A549 (cell line): ENCODE results near the gene RPE. TPM values are rescaled to one million over a fixed set of nuclear protein-coding genes. Genes with fewer than 3 reads are reported as not detected.

Experiments used
- ATAC-seq, 2 experiments: fragments of 200-7000 bp in 1 of 2; fragments of >200 bp in 1 of 2; cut with Nextera tagmentation in 1 of 2; cut with Tn5 transposase in 1 of 2; 3 replicates each; pipeline versions ENCODE4 v1.8.0 to v1.9.1; 2018 to 2020; ENCODE audit warnings: mild to moderate bottlenecking in 1 of 2, moderate library complexity in 1 of 2
- CTCF ChIA-PET: fragments of 300-600 bp; sonication (Branson Sonifier 250); formaldehyde crosslinking; extraction: SDS; loops from one replicate; lab custom pipeline; 2021; ENCODE audit warnings: antibody characterized with exemption, inconsistent platforms; lab: Yijun Ruan, JAX
- POLR2A ChIA-PET: fragments of 350-600 bp; formaldehyde crosslinking; extraction: SDS; loops from one replicate; lab custom pipeline; 2021; ENCODE audit warnings: antibody characterized with exemption, inconsistent platforms; lab: Yijun Ruan, JAX
- DNase-seq, 2 experiments: peaks; one replicate each; pipeline versions ENCODE4 v3.0.0 to v3.0.0-alpha.2; 2011 to 2016; ENCODE audit warnings: low read depth in 1 of 2, low spot score in 1 of 2
- FAIRE-seq: peaks from 2 replicates; lab custom pipeline; 2011; peaks lifted over from hg19 to GRCh38; lab: Jason Lieb, UNC
- H3K27ac ChIP-seq, 2 experiments: fragments of >200 bp; sonication (Bioruptor Twin); formaldehyde crosslinking; 3 replicates each; pipeline ENCODE4 v1.5.1; 2016 to 2017
- H3K4me1 ChIP-seq: fragments of >200 bp; sonication (Bioruptor Twin); formaldehyde crosslinking; 3 replicates; pipeline ENCODE4 v1.6.1; 2016
- H3K4me2 ChIP-seq: fragments of >200 bp; sonication (Bioruptor Twin); formaldehyde crosslinking; 3 replicates; pipeline ENCODE4 v1.6.1; 2016
- H3K4me3 ChIP-seq: fragments of >200 bp; sonication (Bioruptor Twin); formaldehyde crosslinking; 3 replicates; pipeline ENCODE4 v1.5.1; 2016
- H3K9me3 ChIP-seq: fragments of >200 bp; sonication (Bioruptor Twin); formaldehyde crosslinking; 3 replicates; pipeline ENCODE4 v1.6.1; 2016
- EHF ChIP-seq: fragments of 250-450 bp; sonication (Bioruptor Pico); IDR thresholded peaks from 2 replicates; pipeline ENCODE4 v1.5.0; 2020; ENCODE audit warnings: mild to moderate bottlenecking
- EHMT2 ChIP-seq: fragments of 200-600 bp; sonication (generic); IDR thresholded peaks from 2 replicates; pipeline ENCODE4 v1.6.1; 2016; ENCODE audit warnings: antibody characterized with exemption, low read depth, mild to moderate bottlenecking, moderate library complexity
- ESRRA ChIP-seq: fragments of 150-350 bp; IDR thresholded peaks from 2 replicates; pipeline ENCODE4 v1.6.1; 2014; ENCODE audit warnings: mild to moderate bottlenecking, low read length, borderline replicate concordance
- HEYL ChIP-seq: fragments of 250-450 bp; sonication (Bioruptor Pico); IDR thresholded peaks from 2 replicates; pipeline ENCODE4 v1.8.0; 2021; ENCODE audit warnings: mild to moderate bottlenecking, moderate library complexity
- HOXA7 ChIP-seq: fragments of 250-450 bp; sonication (Bioruptor Pico); IDR thresholded peaks from 2 replicates; pipeline ENCODE4 v1.5.0; 2020; ENCODE audit warnings: mild to moderate bottlenecking, moderate library complexity
- KDM1A ChIP-seq: fragments of 200-600 bp; sonication (generic); IDR thresholded peaks from 2 replicates; pipeline ENCODE4 v1.6.1; 2016; ENCODE audit warnings: low read depth, mild to moderate bottlenecking
- MAFK ChIP-seq: fragments of 450-650 bp; IDR thresholded peaks from 2 replicates; pipeline ENCODE4 v1.6.1; 2014; ENCODE audit not compliant: partially characterized antibody
- MAZ ChIP-seq: fragments of 150-350 bp; IDR thresholded peaks from 2 replicates; pipeline ENCODE4 v1.6.1; 2014; ENCODE audit warnings: antibody characterized with exemption, low read depth, low read length, borderline replicate concordance
- MYC ChIP-seq: IDR thresholded peaks from 2 replicates; pipeline ENCODE4 v1.6.1; 2012; ENCODE audit warnings: mild to moderate bottlenecking, inconsistent platforms, low read length, improper control_type of control experiment, borderline replicate concordance
- NPAS2 ChIP-seq: fragments of 250-450 bp; sonication (Bioruptor Pico); IDR thresholded peaks from 2 replicates; pipeline ENCODE4 v1.8.0; 2022; ENCODE audit warnings: mild to moderate bottlenecking, moderate library complexity, borderline replicate concordance
- RAD21 ChIP-seq, 2 experiments: fragments of >200 bp in 1 of 2; sonication (Bioruptor Twin) in 1 of 2; formaldehyde crosslinking in 1 of 2; IDR thresholded peaks in 1 of 2; conservative IDR thresholded peaks in 1 of 2; 2 replicates in 1 of 2; 3 replicates in 1 of 2; pipeline ENCODE4 v1.6.1; 2012 to 2018; ENCODE audit warnings: inconsistent platforms in 1 of 2
- SMC3 ChIP-seq: fragments of >200 bp; sonication (Bioruptor Twin); formaldehyde crosslinking; IDR thresholded peaks from 3 replicates; pipeline ENCODE4 v1.6.1; 2018; ENCODE audit warnings: inconsistent platforms
- TP53 ChIP-seq: fragments of 250-450 bp; sonication (Bioruptor Pico); IDR thresholded peaks from 2 replicates; pipeline ENCODE4 v1.5.0; 2021; ENCODE audit warnings: mild to moderate bottlenecking, moderate library complexity
- ZC3H11A ChIP-seq: fragments of 450-650 bp; IDR thresholded peaks from 2 replicates; pipeline ENCODE4 v1.6.1; 2014; ENCODE audit warnings: antibody characterized with exemption, mild to moderate bottlenecking
- ZFP36 ChIP-seq: fragments of 450-650 bp; IDR thresholded peaks from 2 replicates; pipeline ENCODE4 v1.6.1; 2014; ENCODE audit warnings: borderline replicate concordance; ENCODE audit not compliant: partially characterized antibody
- ZSCAN20 ChIP-seq: fragments of 250-450 bp; sonication (Bioruptor Pico); IDR thresholded peaks from 2 replicates; pipeline ENCODE4 v1.8.0; 2022; ENCODE audit warnings: mild to moderate bottlenecking, moderate library complexity
- WGBS: methylation state at CpG from one replicate; pipeline ENCODE4 v1.1.6; 2017; ENCODE audit errors: missing lambda C conversion rate; 5-methylcytosine and 5-hydroxymethylcytosine counted together
- polyA plus RNA-seq, 4 experiments: library from polyadenylated mRNA; depleted of rRNA in 3 of 4; stranded (reverse); fragments of >200 nt; fragmentation: RNase III in 1 of 4; extraction: RNeasy Plus Mini Kit Qiagen cat#74134 plus additional on column Dnase treatment in 1 of 4; gene quantifications; 2 replicates in 3 of 4; 3 replicates in 1 of 4; pipeline ENCODE4 v1.2.3, GENCODE V29; 2011 to 2017
- TF ChIP-seq, protein P1 (sequence below): fragments of >200 bp; sonication (Bioruptor Twin); formaldehyde crosslinking; IDR thresholded peaks from 3 replicates; pipeline ENCODE4 v1.5.1; 2016
- TF ChIP-seq, protein P2 (sequence below): fragments of >200 bp; sonication (Bioruptor Twin); formaldehyde crosslinking; IDR thresholded peaks from 3 replicates; pipeline ENCODE4 v1.6.1; 2016
- TF ChIP-seq, protein P3 (sequence below): fragments of 200-600 bp; sonication (generic); IDR thresholded peaks from 2 replicates; pipeline ENCODE4 v1.6.1; 2016; ENCODE audit warnings: antibody characterized with exemption, mild to moderate bottlenecking, moderate library complexity
- TF ChIP-seq, protein P4 (sequence below): IDR thresholded peaks from 2 replicates; pipeline ENCODE4 v1.6.1; 2012; ENCODE audit warnings: low read depth, borderline replicate concordance
- TF ChIP-seq, protein P5 (sequence below): fragments of 250-450 bp; sonication (Bioruptor Pico); IDR thresholded peaks from 2 replicates; pipeline ENCODE4 v1.5.0; 2021; ENCODE audit warnings: mild to moderate bottlenecking, moderate library complexity, borderline replicate concordance

RPE gene
- polyA plus RNA-seq, 2 of the 4 experiments (the other 2 are of a cell fraction) = 81.5 to 118 TPM

DNA sequence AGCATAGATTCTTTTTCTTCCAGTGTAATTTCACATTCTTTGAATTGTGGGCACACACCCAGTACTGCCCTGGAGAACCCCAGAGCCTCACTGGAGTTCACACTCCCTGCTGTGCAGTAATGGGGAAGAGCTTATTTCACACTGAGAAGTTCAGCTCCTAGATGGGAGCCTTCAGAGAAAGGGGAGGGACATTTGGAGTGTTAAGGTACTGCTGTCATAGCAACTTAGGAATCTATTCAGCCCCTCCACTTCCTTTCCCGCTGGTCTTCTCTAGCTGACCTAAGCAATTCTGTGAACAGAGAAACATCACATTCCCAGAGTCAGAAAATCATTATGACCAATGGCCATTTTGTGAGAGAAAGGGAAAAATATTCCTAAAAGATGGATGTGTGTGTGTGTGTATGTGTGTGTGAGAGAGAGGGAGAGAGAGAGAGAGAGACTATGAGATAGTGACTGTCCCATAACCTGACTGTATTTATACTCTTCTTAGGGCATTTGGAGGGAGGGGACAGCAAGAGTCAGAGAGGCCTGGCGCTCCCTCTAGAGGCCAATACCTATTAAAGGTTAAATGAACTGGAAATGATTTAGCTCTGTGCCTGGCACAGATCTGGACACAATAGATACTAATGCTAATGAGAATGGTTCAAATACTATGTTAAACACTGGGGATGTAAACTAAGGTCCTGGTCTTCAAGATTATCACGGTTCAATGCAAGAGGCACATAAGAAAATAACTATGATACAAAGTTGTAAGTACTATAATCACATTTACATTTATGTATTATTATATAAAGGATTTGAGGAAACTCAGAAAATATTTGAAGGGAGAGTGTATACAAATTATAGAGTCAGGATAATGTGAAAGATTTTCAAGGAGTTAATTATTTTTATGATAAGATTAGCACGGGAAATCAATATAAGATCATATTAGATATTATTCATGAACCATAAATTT lies 41.5 kb upstream of the RPE start:
- FAIRE-seq (no peak), DNase-seq (peak; percentile 18 to 60), ATAC-seq (peak; percentile 85 to 97)
- 7% methylated on average over 4 of the region's 4 CpGs for WGBS
- ChIA-PET CTCF (interaction anchor here (0.6 to 1.4 kb wide), 10 partner anchors 7 to 627 kb away, joined by 3 to 5 read pairs (median 3); no protein-coding TSS in a partner anchor), POLR2A (interaction anchor here (0.7 kb wide), 1 partner anchor 211 kb away, joined by 3 read pairs; no protein-coding TSS in a partner anchor)
- TF ChIP-seq HOXA7 (CRISPR knock-in tag) (no peak), RAD21 (conservative IDR thresholded peaks at IDR 0.05 in 1 of 2, IDR thresholded peaks at IDR 0.05 in 1 of 2) (peak; percentile 53 to 73; a peak in 4 of 5 replicates), MAFK (peak; percentile 52), ZC3H11A (no peak), SMC3 (peak; percentile 36; the same call in 2 of the 3 replicates), MYC (no peak), KDM1A (no peak), ZSCAN20 (CRISPR knock-in tag) (no peak)
- TF ChIP-seq, protein P1, sequence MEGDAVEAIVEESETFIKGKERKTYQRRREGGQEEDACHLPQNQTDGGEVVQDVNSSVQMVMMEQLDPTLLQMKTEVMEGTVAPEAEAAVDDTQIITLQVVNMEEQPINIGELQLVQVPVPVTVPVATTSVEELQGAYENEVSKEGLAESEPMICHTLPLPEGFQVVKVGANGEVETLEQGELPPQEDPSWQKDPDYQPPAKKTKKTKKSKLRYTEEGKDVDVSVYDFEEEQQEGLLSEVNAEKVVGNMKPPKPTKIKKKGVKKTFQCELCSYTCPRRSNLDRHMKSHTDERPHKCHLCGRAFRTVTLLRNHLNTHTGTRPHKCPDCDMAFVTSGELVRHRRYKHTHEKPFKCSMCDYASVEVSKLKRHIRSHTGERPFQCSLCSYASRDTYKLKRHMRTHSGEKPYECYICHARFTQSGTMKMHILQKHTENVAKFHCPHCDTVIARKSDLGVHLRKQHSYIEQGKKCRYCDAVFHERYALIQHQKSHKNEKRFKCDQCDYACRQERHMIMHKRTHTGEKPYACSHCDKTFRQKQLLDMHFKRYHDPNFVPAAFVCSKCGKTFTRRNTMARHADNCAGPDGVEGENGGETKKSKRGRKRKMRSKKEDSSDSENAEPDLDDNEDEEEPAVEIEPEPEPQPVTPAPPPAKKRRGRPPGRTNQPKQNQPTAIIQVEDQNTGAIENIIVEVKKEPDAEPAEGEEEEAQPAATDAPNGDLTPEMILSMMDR = peak; percentile 64
- TF ChIP-seq, protein P2, sequence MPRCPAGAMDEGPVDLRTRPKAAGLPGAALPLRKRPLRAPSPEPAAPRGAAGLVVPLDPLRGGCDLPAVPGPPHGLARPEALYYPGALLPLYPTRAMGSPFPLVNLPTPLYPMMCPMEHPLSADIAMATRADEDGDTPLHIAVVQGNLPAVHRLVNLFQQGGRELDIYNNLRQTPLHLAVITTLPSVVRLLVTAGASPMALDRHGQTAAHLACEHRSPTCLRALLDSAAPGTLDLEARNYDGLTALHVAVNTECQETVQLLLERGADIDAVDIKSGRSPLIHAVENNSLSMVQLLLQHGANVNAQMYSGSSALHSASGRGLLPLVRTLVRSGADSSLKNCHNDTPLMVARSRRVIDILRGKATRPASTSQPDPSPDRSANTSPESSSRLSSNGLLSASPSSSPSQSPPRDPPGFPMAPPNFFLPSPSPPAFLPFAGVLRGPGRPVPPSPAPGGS = no peak
- H3K4me3 ChIP-seq = no peak overlapping the region
- no peak overlapping the region for H3K27ac ChIP-seq
- H3K9me3 ChIP-seq = no peaks in the 10 kb centered on the region
- no peaks in the 10 kb centered on the region for H3K4me1 ChIP-seq
- no peak overlapping the region for H3K4me2 ChIP-seq

DNA sequence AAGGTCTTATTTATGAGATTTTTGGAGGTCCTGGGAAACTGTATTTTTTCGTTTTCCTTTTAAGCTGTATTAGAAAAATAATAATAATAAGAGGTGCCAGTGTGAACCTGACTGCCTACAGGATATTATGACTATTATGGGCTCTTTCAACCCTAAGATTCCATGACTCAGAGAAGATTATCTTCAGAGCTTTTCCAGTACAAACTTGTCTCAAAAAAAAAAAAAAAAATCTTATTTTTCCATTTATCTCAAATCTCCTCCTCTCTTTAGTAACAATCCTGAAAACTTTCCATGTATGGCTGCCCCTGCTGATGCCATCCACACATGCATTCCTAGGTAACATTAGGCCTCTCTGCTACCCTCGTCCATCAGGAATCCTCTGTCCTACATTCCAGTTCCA lies 36.7 kb upstream of the RPE start:
- H3K9me3 ChIP-seq = no peaks in the 10 kb centered on the region
- CTCF ChIA-PET = interaction anchor here (1.0 kb wide), 1 partner anchor 369 kb away, joined by 3 read pairs; no protein-coding TSS in a partner anchor
- FAIRE-seq = no peak

More for the DNA sequence above, 36.7 kb upstream of the RPE start:
- Histone ChIP-seq H3K4me1 (no peaks in the 10 kb centered on the region), H3K4me3 (no peak overlapping the region), H3K4me2 (no peak overlapping the region)
- POLR2A ChIA-PET = no interaction called here
- ATAC-seq (no peak), DNase-seq (no peak)
- TF ChIP-seq ESRRA (no peak), EHMT2 (no peak), MAZ (no peak), EHF (CRISPR knock-in tag) (no peak), ZFP36 (no peak), ZC3H11A (no peak), HEYL (no peak), NPAS2 (CRISPR knock-in tag) (no peak), SMC3 (no peak), TP53 (no peak)
- TF ChIP-seq, protein P3, sequence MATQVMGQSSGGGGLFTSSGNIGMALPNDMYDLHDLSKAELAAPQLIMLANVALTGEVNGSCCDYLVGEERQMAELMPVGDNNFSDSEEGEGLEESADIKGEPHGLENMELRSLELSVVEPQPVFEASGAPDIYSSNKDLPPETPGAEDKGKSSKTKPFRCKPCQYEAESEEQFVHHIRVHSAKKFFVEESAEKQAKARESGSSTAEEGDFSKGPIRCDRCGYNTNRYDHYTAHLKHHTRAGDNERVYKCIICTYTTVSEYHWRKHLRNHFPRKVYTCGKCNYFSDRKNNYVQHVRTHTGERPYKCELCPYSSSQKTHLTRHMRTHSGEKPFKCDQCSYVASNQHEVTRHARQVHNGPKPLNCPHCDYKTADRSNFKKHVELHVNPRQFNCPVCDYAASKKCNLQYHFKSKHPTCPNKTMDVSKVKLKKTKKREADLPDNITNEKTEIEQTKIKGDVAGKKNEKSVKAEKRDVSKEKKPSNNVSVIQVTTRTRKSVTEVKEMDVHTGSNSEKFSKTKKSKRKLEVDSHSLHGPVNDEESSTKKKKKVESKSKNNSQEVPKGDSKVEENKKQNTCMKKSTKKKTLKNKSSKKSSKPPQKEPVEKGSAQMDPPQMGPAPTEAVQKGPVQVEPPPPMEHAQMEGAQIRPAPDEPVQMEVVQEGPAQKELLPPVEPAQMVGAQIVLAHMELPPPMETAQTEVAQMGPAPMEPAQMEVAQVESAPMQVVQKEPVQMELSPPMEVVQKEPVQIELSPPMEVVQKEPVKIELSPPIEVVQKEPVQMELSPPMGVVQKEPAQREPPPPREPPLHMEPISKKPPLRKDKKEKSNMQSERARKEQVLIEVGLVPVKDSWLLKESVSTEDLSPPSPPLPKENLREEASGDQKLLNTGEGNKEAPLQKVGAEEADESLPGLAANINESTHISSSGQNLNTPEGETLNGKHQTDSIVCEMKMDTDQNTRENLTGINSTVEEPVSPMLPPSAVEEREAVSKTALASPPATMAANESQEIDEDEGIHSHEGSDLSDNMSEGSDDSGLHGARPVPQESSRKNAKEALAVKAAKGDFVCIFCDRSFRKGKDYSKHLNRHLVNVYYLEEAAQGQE = no peak
- TF ChIP-seq, protein P4, sequence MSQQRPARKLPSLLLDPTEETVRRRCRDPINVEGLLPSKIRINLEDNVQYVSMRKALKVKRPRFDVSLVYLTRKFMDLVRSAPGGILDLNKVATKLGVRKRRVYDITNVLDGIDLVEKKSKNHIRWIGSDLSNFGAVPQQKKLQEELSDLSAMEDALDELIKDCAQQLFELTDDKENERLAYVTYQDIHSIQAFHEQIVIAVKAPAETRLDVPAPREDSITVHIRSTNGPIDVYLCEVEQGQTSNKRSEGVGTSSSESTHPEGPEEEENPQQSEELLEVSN = no peak
- TF ChIP-seq, protein P5, sequence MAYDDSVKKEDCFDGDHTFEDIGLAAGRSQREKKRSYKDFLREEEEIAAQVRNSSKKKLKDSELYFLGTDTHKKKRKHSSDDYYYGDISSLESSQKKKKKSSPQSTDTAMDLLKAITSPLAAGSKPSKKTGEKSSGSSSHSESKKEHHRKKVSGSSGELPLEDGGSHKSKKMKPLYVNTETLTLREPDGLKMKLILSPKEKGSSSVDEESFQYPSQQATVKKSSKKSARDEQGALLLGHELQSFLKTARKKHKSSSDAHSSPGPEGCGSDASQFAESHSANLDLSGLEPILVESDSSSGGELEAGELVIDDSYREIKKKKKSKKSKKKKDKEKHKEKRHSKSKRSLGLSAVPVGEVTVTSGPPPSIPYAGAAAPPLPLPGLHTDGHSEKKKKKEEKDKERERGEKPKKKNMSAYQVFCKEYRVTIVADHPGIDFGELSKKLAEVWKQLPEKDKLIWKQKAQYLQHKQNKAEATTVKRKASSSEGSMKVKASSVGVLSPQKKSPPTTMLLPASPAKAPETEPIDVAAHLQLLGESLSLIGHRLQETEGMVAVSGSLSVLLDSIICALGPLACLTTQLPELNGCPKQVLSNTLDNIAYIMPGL (CRISPR knock-in tag) = no peak
- TF ChIP-seq, all 56 proteins: peak for 0
- H3K27ac ChIP-seq = no peak overlapping the region
- 4% methylated on average over 2 of the region's 2 CpGs for WGBS
